K562 (cell line): ENCODE measurements around the gene AGO3. TPM values are rescaled to one million over a fixed set of nuclear protein-coding genes. Genes with fewer than 3 reads are reported as not detected.

Source experiments
- ATAC-seq: fragments of 200-7000 bp; cut with Tn5 transposase; 3 replicates; pipeline ENCODE4 v1.9.1; 2020; ENCODE audit warnings: moderate library complexity
- BruUV-seq: library from RNA; stranded (reverse); fragments of 400-500 nt; replicated peaks from 2 replicates; lab custom pipeline; 2021; lab: Mats Ljungman, UMichigan
- CTCF ChIA-PET: fragments of 300-600 bp; formaldehyde crosslinking; extraction: SDS; loops from one replicate; lab custom pipeline; 2021; ENCODE audit warnings: low intra/inter-chr PET ratio; lab: Yijun Ruan, JAX
- POLR2A ChIA-PET: fragments of 300-600, 350-650 bp; sonication (Branson Sonifier 250); formaldehyde crosslinking; extraction: SDS; loops from one replicate; lab custom pipeline; 2021; ENCODE audit warnings: antibody characterized with exemption, inconsistent platforms; lab: Yijun Ruan, JAX
- DNase-seq, 4 experiments: peaks; one replicate each; pipeline versions ENCODE4 v3.0.0 to v3.0.0-alpha.2; 2011 to 2018; ENCODE audit warnings: low spot score in 3 of 4, mixed read lengths in 3 of 4; ENCODE audit errors: extremely low read depth in 1 of 4
- FAIRE-seq: peaks from 2 replicates; lab custom pipeline; 2011; peaks lifted over from hg19 to GRCh38; lab: Jason Lieb, UNC
- H2AFZ ChIP-seq: 2 replicates; pipeline ENCODE4 v1.6.0; 2011; ENCODE audit warnings: low read depth, low read length, control low read depth, inconsistent platforms
- H3K27ac ChIP-seq: fragments of 200-600 bp; 3 replicates; pipeline ENCODE4 v1.8.0; 2011; ENCODE audit warnings: low read depth, mild to moderate bottlenecking, control low read depth, inconsistent platforms, low read length, moderate library complexity, mixed read lengths; ENCODE audit errors: extremely low read depth
- H3K27me3 ChIP-seq, 2 experiments: fragments of 300-600 bp in 1 of 2; 2 replicates in 1 of 2; 3 replicates in 1 of 2; pipeline versions ENCODE4 v1.6.0 to v1.8.0; 2011; ENCODE audit warnings: inconsistent platforms in 2 of 2, low read length in 2 of 2, mild to moderate bottlenecking in 1 of 2, mixed read lengths in 1 of 2, moderate library complexity in 1 of 2; ENCODE audit not compliant: control insufficient read depth in 2 of 2, insufficient read depth in 2 of 2
- H3K36me3 ChIP-seq: fragments of 300-600 bp; 3 replicates; pipeline ENCODE4 v1.8.0; 2011; ENCODE audit warnings: mild to moderate bottlenecking, low read length, inconsistent platforms; ENCODE audit not compliant: control insufficient read depth, insufficient read depth
- H3K4me1 ChIP-seq, 2 experiments: fragments of 200-600 bp in 1 of 2; replicated peaks in 1 of 2; 2 replicates in 1 of 2; 3 replicates in 1 of 2; pipeline versions ENCODE4 v1.5.1 to v1.8.0; 2011; ENCODE audit warnings: inconsistent platforms in 2 of 2, low read length in 2 of 2, mild to moderate bottlenecking in 1 of 2, mixed read lengths in 1 of 2, moderate library complexity in 1 of 2; ENCODE audit not compliant: control insufficient read depth in 2 of 2, insufficient read depth in 2 of 2
- H3K4me2 ChIP-seq: 2 replicates; pipeline ENCODE4 v1.6.1; 2011; ENCODE audit warnings: low read length, control low read depth, inconsistent platforms, mixed read lengths; ENCODE audit not compliant: insufficient read depth
- H3K4me3 ChIP-seq: fragments of 200-600 bp; sonication (generic), shearing (Covaris generic); 2 replicates; pipeline ENCODE4 v1.5.1; 2016; ENCODE audit warnings: control low read depth, inconsistent platforms
- H3K79me2 ChIP-seq: fragments of 200-600 bp; 3 replicates; pipeline ENCODE4 v1.8.0; 2011; ENCODE audit warnings: low read length, inconsistent platforms; ENCODE audit not compliant: control insufficient read depth, insufficient read depth
- H3K9ac ChIP-seq, 2 experiments: 2 replicates each; pipeline versions ENCODE4 v1.6.0 to v1.6.1; 2011; ENCODE audit warnings: low read depth in 2 of 2, low read length in 2 of 2, control low read depth in 1 of 2, inconsistent platforms in 1 of 2, mild to moderate bottlenecking in 1 of 2, mixed read lengths in 1 of 2; ENCODE audit not compliant: insufficient read depth in 1 of 2
- H3K9me1 ChIP-seq: one replicate; pipeline ENCODE4 v1.6.0; 2011; ENCODE audit warnings: inconsistent platforms, mild to moderate bottlenecking, low read length, moderate library complexity; ENCODE audit not compliant: control insufficient read depth, insufficient read depth
- H3K9me3 ChIP-seq: replicated peaks from 2 replicates; pipeline ENCODE4 v1.5.1; 2011; ENCODE audit warnings: low read depth, low read length, inconsistent platforms; ENCODE audit not compliant: control insufficient read depth, insufficient read depth
- H4K20me1 ChIP-seq: replicated peaks from 2 replicates; pipeline ENCODE4 v1.6.1; 2011; ENCODE audit warnings: low read length, inconsistent platforms, mixed read lengths; ENCODE audit not compliant: control insufficient read depth, insufficient read depth
- C11orf30 ChIP-seq: fragments of 450-650 bp; IDR thresholded peaks from 2 replicates; pipeline ENCODE4 v1.6.1; 2016; ENCODE audit warnings: low read depth, mild to moderate bottlenecking
- CBFA2T3 ChIP-seq: fragments of 450-650 bp; IDR thresholded peaks from 2 replicates; pipeline ENCODE4 v1.6.1; 2017
- JUND ChIP-seq, 2 experiments: IDR thresholded peaks; 2 replicates in 1 of 2; 3 replicates in 1 of 2; pipeline ENCODE4 v1.6.1; 2011; ENCODE audit warnings: borderline replicate concordance in 2 of 2, low read depth in 2 of 2, low read length in 2 of 2, improper control_type of control experiment in 1 of 2, missing biosample characterization in 1 of 2, missing genetic modification characterization in 1 of 2, missing genetic modification reagents in 1 of 2
- NONO ChIP-seq, 2 experiments: fragments of 200-400 bp in 1 of 2; fragments of 450-650 bp in 1 of 2; formaldehyde crosslinking in 1 of 2; IDR thresholded peaks; 2 replicates each; pipeline ENCODE4 v1.6.1; 2017; ENCODE audit warnings: low read depth in 2 of 2, mild to moderate bottlenecking in 2 of 2, moderate library complexity in 2 of 2, low read length in 1 of 2
- PCBP2 ChIP-seq: fragments of 200-400 bp; formaldehyde crosslinking; IDR thresholded peaks from 2 replicates; pipeline ENCODE4 v1.6.1; 2018; ENCODE audit warnings: low read length, low read depth, mild to moderate bottlenecking, moderate library complexity; ENCODE audit not compliant: poor library complexity, severe bottlenecking
- PHB2 ChIP-seq: fragments of 450-650 bp; IDR thresholded peaks from 2 replicates; pipeline ENCODE4 v1.6.1; 2017; ENCODE audit warnings: low read depth
- PTRF ChIP-seq: fragments of 450-650 bp; IDR thresholded peaks from 2 replicates; pipeline ENCODE4 v1.6.1; 2016; ENCODE audit warnings: mild to moderate bottlenecking, missing genetic modification characterization, missing compliant biosample characterization
- PTTG1 ChIP-seq: fragments of 450-650 bp; IDR thresholded peaks from 2 replicates; pipeline ENCODE4 v1.6.1; 2016; ENCODE audit warnings: low read depth, mild to moderate bottlenecking, missing genetic modification characterization, missing compliant biosample characterization
- XRCC3 ChIP-seq: fragments of 450-650 bp; IDR thresholded peaks from 2 replicates; pipeline ENCODE4 v1.6.1; 2017; ENCODE audit warnings: mild to moderate bottlenecking, moderate library complexity
- ZFX ChIP-seq: sonication (generic); formaldehyde crosslinking; IDR thresholded peaks from 2 replicates; pipeline ENCODE4 v1.8.0; 2022; ENCODE audit warnings: mild to moderate bottlenecking, missing genetic modification reagents, moderate library complexity
- ZNF175 ChIP-seq: fragments of 200-800 bp; sonication (Bioruptor generic); IDR thresholded peaks from 2 replicates; pipeline ENCODE4 v1.6.1; 2016; ENCODE audit warnings: low read depth, mild to moderate bottlenecking, missing genetic modification characterization, missing compliant biosample characterization
- ZNF778 ChIP-seq: fragments of 450-650 bp; formaldehyde crosslinking; IDR thresholded peaks from 2 replicates; pipeline ENCODE4 v1.4.0; 2020; ENCODE audit warnings: mild to moderate bottlenecking, moderate library complexity
- WGBS: fragments of 100-300 bp; shearing (Covaris generic); methylation state at CpG from one replicate; pipeline ENCODE4 v1.1.6; 2016; ENCODE audit warnings: low coverage, mixed read lengths; ENCODE audit not compliant: insufficient coverage; ENCODE audit errors: missing lambda C conversion rate; 5-methylcytosine and 5-hydroxymethylcytosine counted together
- in situ Hi-C: fragments of 300-500 bp; cut with MboI; formaldehyde crosslinking; loops from 4 replicates; pipeline ENCODE4 v1.15.0; 2018; ENCODE audit warnings: inconsistent platforms, mixed read lengths
- intact Hi-C: fragments of 100-400 bp; cut with micrococcal nuclease; formaldehyde crosslinking; loops from 2 replicates; pipeline ENCODE4 v1.14.2; 2022
- polyA plus RNA-seq, 8 experiments: library from polyadenylated mRNA; depleted of rRNA in 4 of 8; stranded (reverse) in 5 of 8; unstranded in 3 of 8; fragments of >200 nt; fragmentation: Nextera tagmentation in 2 of 8; fragmentation: Illumina TruSeq in 1 of 8; extraction: Ambion mirVana in 2 of 8; extraction: Trizol in 1 of 8; gene quantifications; 2 replicates each; pipeline versions ENCODE4 v1.2.1 to v1.2.3, GENCODE V29; 2011 to 2014; ENCODE audit warnings: inconsistent platforms in 1 of 8, missing spikeins in 1 of 8
- total RNA-seq, 7 experiments: library from RNA; depleted of rRNA in 6 of 7; stranded (reverse); fragments of >200 nt in 6 of 7; fragmentation: Illumina TruSeq in 2 of 7; extraction: Trizol in 2 of 7; gene quantifications; 2 replicates each; pipeline versions ENCODE4 v1.2.1 to v1.2.3, GENCODE V29; 2011 to 2021; ENCODE audit warnings: low replicate concordance in 1 of 7
- TF ChIP-seq, protein P1 (sequence below), 2 experiments: IDR thresholded peaks in 1 of 2; conservative IDR thresholded peaks in 1 of 2; 2 replicates each; pipeline ENCODE4 v1.6.1; 2016; ENCODE audit warnings: low read depth in 2 of 2, mild to moderate bottlenecking in 1 of 2, missing compliant biosample characterization in 1 of 2, missing genetic modification characterization in 1 of 2, moderate library complexity in 1 of 2

Gene AGO3
- total and polyA plus RNA-seq, 9 of the 15 experiments (the other 6 are each of a cell fraction or from before 2014, with no cell fraction given): 4.5 to 41.5 (median 22.7) TPM

DNA sequence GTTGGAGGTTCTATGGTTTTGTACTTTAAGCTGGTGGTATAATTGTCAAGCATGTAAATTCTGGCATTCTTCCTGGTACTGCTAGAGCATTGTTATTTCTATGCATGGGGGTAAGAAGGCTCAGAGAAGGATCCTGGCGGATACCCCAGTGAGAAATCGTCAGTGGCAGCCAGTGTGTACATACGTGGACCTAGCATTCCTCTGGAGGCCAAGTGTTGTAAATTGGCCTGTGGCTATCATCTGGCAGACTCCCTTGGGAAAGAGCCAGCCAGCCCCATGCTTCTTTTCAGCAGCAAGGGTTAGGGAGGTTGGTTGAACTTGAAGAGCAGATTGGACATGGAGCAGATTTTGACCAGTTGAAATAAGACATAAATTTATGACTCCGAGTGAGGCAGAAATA, 5.2 kb upstream of the AGO3 start:
- WGBS: 74% methylated on average over 4 of the region's 4 CpGs
- H3K4me1 ChIP-seq: no peaks in the 10 kb centered on the region; a peak in 2 of 5 replicates
- H3K4me2 ChIP-seq: no peak overlapping the region
- FAIRE-seq: no peak
- H2AFZ ChIP-seq: no peak overlapping the region
- no peak for ATAC-seq
- H3K27ac ChIP-seq: no peak overlapping the region
- H3K9me3 ChIP-seq: no peaks in the 10 kb centered on the region
- no peaks in the 10 kb centered on the region for H3K27me3 ChIP-seq
- intact Hi-C loops (no loop called here), in situ Hi-C loops (no loop called here)
- POLR2A ChIA-PET: interaction anchor here (1.4 to 1.8 kb wide), 2 partner anchors 10 to 22 kb away, joined by 5 to 7 read pairs; no protein-coding TSS in a partner anchor
- H3K4me3 ChIP-seq: no peak overlapping the region
- DNase-seq: no peak
- peaks cover 56% of the 10 kb centered on the region for H3K36me3 ChIP-seq
- TF ChIP-seq CBFA2T3 (no peak), PCBP2 (no peak), XRCC3 (no peak), ZNF778 (no peak), PHB2 (no peak), ZNF175 (CRISPR knock-in tag) (no peak), ZFX (CRISPR knock-in tag) (no peak), C11orf30 (no peak), PTTG1 (tag) (no peak), PTRF (tag) (no peak), NONO (IDR thresholded peaks at IDR 0.05; ENCODE audit: low read depth in 2 of 2, low read length in 1 of 2) (no peak), JUND (IDR thresholded peaks at IDR 0.05; ENCODE audit: borderline replicate concordance, low read depth, low read length) (no peak), JUND (tag; IDR thresholded peaks at IDR 0.05; ENCODE audit: borderline replicate concordance, low read depth, low read length) (no peak)
- TF ChIP-seq, protein P1, sequence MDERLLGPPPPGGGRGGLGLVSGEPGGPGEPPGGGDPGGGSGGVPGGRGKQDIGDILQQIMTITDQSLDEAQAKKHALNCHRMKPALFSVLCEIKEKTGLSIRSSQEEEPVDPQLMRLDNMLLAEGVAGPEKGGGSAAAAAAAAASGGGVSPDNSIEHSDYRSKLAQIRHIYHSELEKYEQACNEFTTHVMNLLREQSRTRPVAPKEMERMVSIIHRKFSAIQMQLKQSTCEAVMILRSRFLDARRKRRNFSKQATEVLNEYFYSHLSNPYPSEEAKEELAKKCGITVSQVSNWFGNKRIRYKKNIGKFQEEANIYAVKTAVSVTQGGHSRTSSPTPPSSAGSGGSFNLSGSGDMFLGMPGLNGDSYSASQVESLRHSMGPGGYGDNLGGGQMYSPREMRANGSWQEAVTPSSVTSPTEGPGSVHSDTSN (CRISPR knock-in tag; IDR thresholded peaks at IDR 0.05; ENCODE audit: low read depth): no peak
- TF ChIP-seq, protein P1 (tag; conservative IDR thresholded peaks at IDR 0.05; ENCODE audit: low read depth): no peak
- CTCF ChIA-PET: no interaction called here
- H3K79me2 ChIP-seq: peaks cover 2% of the 10 kb centered on the region; the same call in 1 of the 3 replicates
- no TSS peak for BruUV-seq
- H4K20me1 ChIP-seq: no peaks in the 10 kb centered on the region
- no peak overlapping the region for H3K9ac ChIP-seq
- H3K9me1 ChIP-seq: no peaks in the 10 kb centered on the region
